Calu3 (cell line): ENCODE measurements around the gene MTG1. TPM values are rescaled to one million over a fixed set of nuclear protein-coding genes. Genes with fewer than 3 reads are reported as not detected.
"Not testable (repeated sequence)": the region's sequence is repeated elsewhere in the genome, so short reads cannot be mapped to it uniquely, and the experiment has no call there.

Experiments used
- BruUV-seq: library from RNA; stranded (reverse); fragments of 400-500 nt; replicated peaks from 2 replicates; lab custom pipeline; 2021; lab: Mats Ljungman, UMichigan
- CTCF ChIA-PET: fragments of 300-600 bp; sonication (Branson Sonifier 250); formaldehyde crosslinking; loops from one replicate; lab custom pipeline; 2022; ENCODE audit warnings: antibody characterized with exemption; lab: Charles Lee
- DNase-seq: peaks from one replicate; pipeline ENCODE4 v3.0.0; 2022
- H3K27ac Mint-ChIP-seq: one replicate; pipeline ENCODE4 v1.8.0; 2022; ENCODE audit warnings: mixed read lengths; ENCODE audit not compliant: unreplicated experiment
- H3K27me3 Mint-ChIP-seq: one replicate; pipeline ENCODE4 v1.8.0; 2022; ENCODE audit warnings: mixed read lengths; ENCODE audit not compliant: unreplicated experiment
- H3K36me3 Mint-ChIP-seq: one replicate; pipeline ENCODE4 v1.8.0; 2022; ENCODE audit warnings: mild to moderate bottlenecking, moderate library complexity, mixed read lengths; ENCODE audit not compliant: insufficient read depth, unreplicated experiment
- H3K4me1 Mint-ChIP-seq: one replicate; pipeline ENCODE4 v1.8.0; 2022; ENCODE audit warnings: mild to moderate bottlenecking, low read depth, mixed read lengths; ENCODE audit not compliant: unreplicated experiment
- H3K4me3 Mint-ChIP-seq: one replicate; pipeline ENCODE4 v1.8.0; 2022; ENCODE audit warnings: mild to moderate bottlenecking, low read depth, moderate library complexity, mixed read lengths; ENCODE audit not compliant: unreplicated experiment
- H3K9me3 Mint-ChIP-seq: one replicate; pipeline ENCODE4 v1.8.0; 2022; ENCODE audit warnings: low read depth, mixed read lengths; ENCODE audit not compliant: unreplicated experiment
- intact Hi-C: fragments of 100-400 bp; cut with micrococcal nuclease; formaldehyde crosslinking; loops from one replicate; pipeline ENCODE4 v1.10.0; 2022; ENCODE audit not compliant: unreplicated experiment
- total RNA-seq: library from RNA; stranded (reverse); gene quantifications from 2 replicates; pipeline ENCODE4 v1.2.3, GENCODE V29; 2022
- TF ChIP-seq, protein P1 (sequence below): fragments of 200-600 bp; IDR thresholded peaks from one replicate; pipeline ENCODE4 v1.8.0; 2022; ENCODE audit warnings: antibody characterized with exemption; ENCODE audit not compliant: unreplicated experiment

MTG1 gene
- total RNA-seq, 1 experiment from 2014 or later: 39.5 TPM

DNA sequence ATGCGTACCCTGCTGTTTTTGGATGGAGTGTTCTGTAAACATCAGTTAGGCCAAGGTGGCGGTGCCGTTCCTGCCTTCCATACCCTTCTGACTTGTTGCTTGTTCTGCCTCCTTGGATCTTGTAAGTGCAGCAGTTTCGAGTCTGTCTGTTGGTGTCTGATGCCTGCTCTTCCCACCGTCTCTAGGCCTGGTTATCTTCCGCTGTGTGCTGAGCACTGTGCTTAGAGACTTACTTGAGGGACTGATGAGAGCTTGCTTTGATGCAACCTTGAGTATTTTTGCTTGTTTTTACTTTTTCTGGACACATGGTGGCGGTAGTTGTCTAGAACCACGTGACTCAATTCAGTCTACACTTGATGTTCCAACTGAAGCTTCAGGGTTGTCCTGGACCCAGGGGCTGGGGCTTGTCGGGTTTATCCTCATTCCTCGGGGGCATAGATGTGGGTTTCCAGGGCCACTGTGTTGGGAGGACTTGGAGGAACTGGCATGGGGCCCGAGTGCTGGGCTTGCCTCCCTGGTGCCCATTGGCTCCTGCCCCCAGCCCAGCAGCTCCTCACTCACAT lies 44.8 kb downstream of the MTG1 start:
- Mint-ChIP-seq H3K4me3 (no peak overlapping the region), H3K36me3 (no peaks in the 10 kb centered on the region), H3K27me3 (no peaks in the 10 kb centered on the region), H3K9me3 (no peaks in the 10 kb centered on the region), H3K4me1 (peaks cover 9% of the 10 kb centered on the region), H3K27ac (no peak overlapping the region)
- BruUV-seq: no TSS peak
- CTCF ChIA-PET: interaction anchor here (0.7 kb wide), 1 partner anchor 119 kb away, joined by 4 read pairs; no protein-coding TSS in a partner anchor
- TF ChIP-seq, protein P1, sequence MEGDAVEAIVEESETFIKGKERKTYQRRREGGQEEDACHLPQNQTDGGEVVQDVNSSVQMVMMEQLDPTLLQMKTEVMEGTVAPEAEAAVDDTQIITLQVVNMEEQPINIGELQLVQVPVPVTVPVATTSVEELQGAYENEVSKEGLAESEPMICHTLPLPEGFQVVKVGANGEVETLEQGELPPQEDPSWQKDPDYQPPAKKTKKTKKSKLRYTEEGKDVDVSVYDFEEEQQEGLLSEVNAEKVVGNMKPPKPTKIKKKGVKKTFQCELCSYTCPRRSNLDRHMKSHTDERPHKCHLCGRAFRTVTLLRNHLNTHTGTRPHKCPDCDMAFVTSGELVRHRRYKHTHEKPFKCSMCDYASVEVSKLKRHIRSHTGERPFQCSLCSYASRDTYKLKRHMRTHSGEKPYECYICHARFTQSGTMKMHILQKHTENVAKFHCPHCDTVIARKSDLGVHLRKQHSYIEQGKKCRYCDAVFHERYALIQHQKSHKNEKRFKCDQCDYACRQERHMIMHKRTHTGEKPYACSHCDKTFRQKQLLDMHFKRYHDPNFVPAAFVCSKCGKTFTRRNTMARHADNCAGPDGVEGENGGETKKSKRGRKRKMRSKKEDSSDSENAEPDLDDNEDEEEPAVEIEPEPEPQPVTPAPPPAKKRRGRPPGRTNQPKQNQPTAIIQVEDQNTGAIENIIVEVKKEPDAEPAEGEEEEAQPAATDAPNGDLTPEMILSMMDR: no peak
- no peak for DNase-seq
- intact Hi-C loops: loop anchor here (2.0 to 10.0 kb wide), 2 partner anchors 76 to 170 kb away; no protein-coding TSS in a partner anchor

DNA sequence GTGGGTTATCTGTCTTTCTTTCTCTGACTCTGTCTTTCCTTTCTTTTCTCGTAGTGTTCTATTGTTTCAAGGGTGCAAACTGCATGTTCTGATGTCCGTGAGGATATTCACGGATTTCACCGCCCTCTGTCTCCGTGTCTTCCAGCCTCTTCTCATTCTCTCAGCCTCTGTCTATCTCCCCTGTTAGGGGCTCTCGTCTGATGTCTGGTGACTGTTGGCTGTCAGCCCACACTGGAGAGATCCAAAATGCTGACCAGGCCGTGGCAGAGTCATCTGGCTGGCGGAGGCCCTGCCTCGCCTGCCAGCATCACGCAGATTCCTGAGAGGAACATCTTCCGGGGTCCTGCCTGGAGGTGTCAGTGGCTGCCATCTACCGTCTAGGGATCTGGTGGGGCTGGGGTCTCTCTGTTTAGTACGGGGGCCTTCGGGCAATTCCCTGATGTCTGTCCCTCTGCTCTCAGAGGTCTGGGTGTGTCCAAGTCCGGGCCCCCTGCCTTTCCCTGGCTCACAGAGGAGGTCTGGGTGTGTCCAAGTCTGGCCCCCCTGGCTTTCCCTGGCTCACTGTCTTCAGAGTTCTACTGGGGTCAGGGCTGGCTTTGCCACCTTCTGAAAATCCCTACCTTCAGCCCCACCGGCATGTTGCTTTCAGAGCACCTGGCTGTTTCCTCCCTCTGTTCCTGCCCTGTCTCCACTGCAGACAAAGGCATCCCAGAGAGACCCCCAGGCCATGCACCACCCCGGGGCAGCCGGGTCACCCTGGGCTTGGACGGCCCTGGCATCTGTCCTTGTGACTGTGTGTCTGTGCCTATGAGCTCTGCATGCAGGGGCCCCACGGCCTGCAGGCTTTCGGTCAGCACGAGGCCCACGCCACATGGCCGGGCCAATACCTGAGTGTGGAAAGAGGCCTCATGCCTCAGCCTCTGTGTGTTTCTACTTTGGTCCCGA lies 45.8 kb downstream of the MTG1 start:
- intact Hi-C loops: loop anchor here (2.0 to 10.0 kb wide), 2 partner anchors 75 to 169 kb away; no protein-coding TSS in a partner anchor
- Mint-ChIP-seq H3K36me3 (no peaks in the 10 kb centered on the region), H3K27me3 (no peaks in the 10 kb centered on the region), H3K4me3 (no peak overlapping the region), H3K9me3 (no peaks in the 10 kb centered on the region), H3K27ac (no peak overlapping the region), H3K4me1 (peaks cover 9% of the 10 kb centered on the region)
- no peak for DNase-seq
- TF ChIP-seq, protein P1: no peak
- CTCF ChIA-PET: interaction anchor here (0.7 kb wide), 1 partner anchor 118 kb away, joined by 4 read pairs; no protein-coding TSS in a partner anchor
- no TSS peak for BruUV-seq

DNA sequence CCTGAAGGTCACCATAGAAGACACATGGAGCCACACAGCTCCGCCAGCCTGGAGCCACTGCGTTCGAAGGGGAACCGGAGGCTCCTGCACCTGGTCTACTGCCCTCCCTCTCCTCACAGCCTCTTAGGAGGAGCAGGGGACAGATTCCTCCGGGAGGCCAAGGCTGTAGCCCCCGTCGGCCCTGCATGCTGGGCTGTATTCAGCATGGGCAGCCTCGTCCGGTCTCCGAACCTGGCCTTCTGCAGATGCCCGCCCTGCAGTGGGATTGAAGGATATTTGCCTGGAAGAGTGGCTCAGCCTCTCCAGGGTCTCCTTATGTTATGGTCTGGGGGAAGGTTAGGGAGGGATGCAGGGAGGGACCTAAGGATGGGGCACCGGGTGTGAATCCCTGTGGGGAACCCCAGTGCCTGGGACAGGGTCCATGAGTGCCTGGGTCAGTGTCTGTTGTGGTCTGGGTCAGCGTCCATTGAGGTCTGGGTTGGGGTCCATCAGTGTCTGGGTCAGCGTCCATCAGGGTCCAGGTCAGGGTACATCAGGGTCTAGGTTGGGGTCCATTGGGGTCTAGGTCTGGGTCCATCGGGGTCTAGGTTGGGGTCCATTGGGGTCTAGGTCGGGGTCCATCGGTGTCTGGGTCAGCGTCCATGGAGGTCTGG lies 46.8 kb downstream of the MTG1 start:
- H3K27ac Mint-ChIP-seq: no peak overlapping the region
- H3K36me3 Mint-ChIP-seq: peaks cover 9% of the 10 kb centered on the region

DNA sequence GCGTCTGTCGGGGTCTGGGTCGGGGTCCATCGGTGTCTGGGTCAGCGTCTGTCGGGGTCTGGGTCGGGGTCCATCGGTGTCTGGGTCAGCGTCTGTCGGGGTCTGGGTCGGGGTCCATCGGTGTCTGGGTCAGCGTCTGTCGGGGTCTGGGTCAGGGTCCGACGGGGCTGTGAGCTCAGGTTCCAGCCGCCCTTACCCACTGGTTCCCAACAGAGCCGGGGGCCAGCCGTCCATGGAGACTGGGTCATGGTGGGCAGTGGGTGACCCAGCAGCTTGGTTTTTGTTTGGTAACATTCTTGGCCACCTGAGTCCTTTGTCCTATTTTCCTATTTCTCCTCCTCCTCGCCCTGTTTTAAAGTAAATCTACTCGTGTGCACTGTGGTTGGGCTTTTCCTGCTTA lies 47.4 kb downstream of the MTG1 start:
- intact Hi-C loops, H3K4me3 Mint-ChIP-seq, DNase-seq, H3K9me3 Mint-ChIP-seq, H3K27ac Mint-ChIP-seq, H3K27me3 Mint-ChIP-seq, H3K36me3 Mint-ChIP-seq, CTCF ChIA-PET, H3K4me1 Mint-ChIP-seq, BruUV-seq: not testable (repeated sequence)

More for the DNA sequence above, 46.8 kb downstream of the MTG1 start:
- no peak for DNase-seq
- BruUV-seq: no TSS peak
- H3K4me3 Mint-ChIP-seq: no peak overlapping the region
- H3K4me1 Mint-ChIP-seq: peaks cover 9% of the 10 kb centered on the region
- intact Hi-C loops: no loop called here
- CTCF ChIA-PET: no interaction called here
- no peaks in the 10 kb centered on the region for H3K27me3 Mint-ChIP-seq
- TF ChIP-seq, protein P1: no peak
- no peaks in the 10 kb centered on the region for H3K9me3 Mint-ChIP-seq
